GM12878 (cell line): Measurements from ENCODE around the gene TRIM17. TPM values are rescaled to one million over a fixed set of nuclear protein-coding genes. Genes with fewer than 3 reads are reported as not detected.

Experiments
- ATAC-seq: fragments of 200-7000 bp; cut with Tn5 transposase; 3 replicates; pipeline ENCODE4 v1.9.1; 2020; ENCODE audit warnings: mild to moderate bottlenecking, moderate library complexity
- BruUV-seq: library from RNA; stranded (reverse); fragments of 400-500 nt; replicated peaks from 2 replicates; lab custom pipeline; 2021; lab: Mats Ljungman, UMichigan
- CTCF ChIA-PET: fragments of 300-600 bp; sonication (Branson Sonifier 250); formaldehyde crosslinking; extraction: SDS; loops from one replicate; lab custom pipeline; 2021; ENCODE audit warnings: inconsistent platforms; lab: Yijun Ruan, JAX
- POLR2A ChIA-PET: fragments of 350-600 bp; formaldehyde crosslinking; extraction: SDS; loops from one replicate; lab custom pipeline; 2021; ENCODE audit warnings: inconsistent platforms; lab: Charles Lee
- RAD21 ChIA-PET: fragments of 300-600 bp; sonication (Branson Sonifier 250); formaldehyde crosslinking; loops from one replicate; lab custom pipeline; 2023; ENCODE audit warnings: antibody characterized with exemption; ENCODE audit not compliant: unreplicated experiment; lab: Charles Lee
- SMC1A ChIA-PET: fragments of 300-600 bp; sonication (Branson Sonifier 250); formaldehyde crosslinking; loops from one replicate; lab custom pipeline; 2023; ENCODE audit not compliant: unreplicated experiment, uncharacterized antibody; lab: Charles Lee
- DNase-seq: peaks from one replicate; pipeline ENCODE4 v3.0.0-alpha.2; 2011; ENCODE audit warnings: low read depth, low spot score
- FAIRE-seq: peaks from 3 replicates; lab custom pipeline; 2011; peaks lifted over from hg19 to GRCh38; lab: Jason Lieb, UNC
- H2AFZ ChIP-seq: 2 replicates; pipeline ENCODE4 v1.6.0; 2011; ENCODE audit warnings: low read depth, low read length, control low read depth; ENCODE audit not compliant: control insufficient read depth
- H3K27ac ChIP-seq: 2 replicates; pipeline ENCODE4 v1.5.1; 2011; ENCODE audit warnings: control low read depth; ENCODE audit not compliant: control insufficient read depth, insufficient read depth
- H3K27me3 ChIP-seq, 2 experiments: replicated peaks in 1 of 2; 2 replicates each; pipeline versions ENCODE4 v1.6.0 to v1.6.1; 2011; ENCODE audit warnings: low read length in 1 of 2; ENCODE audit not compliant: control insufficient read depth in 2 of 2, insufficient read depth in 2 of 2
- H3K36me3 ChIP-seq, 2 experiments: 2 replicates each; pipeline ENCODE4 v1.5.1; 2011; ENCODE audit warnings: low read length in 1 of 2; ENCODE audit not compliant: control insufficient read depth in 2 of 2, insufficient read depth in 2 of 2
- H3K4me1 ChIP-seq: 2 replicates; pipeline ENCODE4 v1.6.1; 2011; ENCODE audit warnings: mild to moderate bottlenecking, low read length, moderate library complexity, mixed read lengths; ENCODE audit not compliant: control insufficient read depth, insufficient read depth
- H3K4me2 ChIP-seq: 2 replicates; pipeline ENCODE4 v1.6.0; 2011; ENCODE audit warnings: control low read depth; ENCODE audit not compliant: control insufficient read depth, insufficient read depth
- H3K4me3 ChIP-seq: fragments of 200-600 bp; sonication (generic); 2 replicates; pipeline ENCODE4 v1.5.1; 2016
- H3K79me2 ChIP-seq: 2 replicates; pipeline ENCODE4 v1.6.0; 2011; ENCODE audit warnings: low read length; ENCODE audit not compliant: control insufficient read depth, insufficient read depth
- H3K9ac ChIP-seq: 2 replicates; pipeline ENCODE4 v1.8.0; 2011; ENCODE audit warnings: low read length, control low read depth, mixed read lengths; ENCODE audit not compliant: control insufficient read depth, insufficient read depth
- H3K9me3 ChIP-seq: replicated peaks from 3 replicates; pipeline ENCODE4 v1.5.1; 2011; ENCODE audit warnings: mild to moderate bottlenecking, low read length; ENCODE audit not compliant: control insufficient read depth, insufficient read depth
- H4K20me1 ChIP-seq: 2 replicates; pipeline ENCODE4 v1.6.0; 2011; ENCODE audit not compliant: control insufficient read depth, insufficient read depth
- BHLHE40 ChIP-seq, 2 experiments: fragments of 450-650 bp in 1 of 2; IDR thresholded peaks; 2 replicates each; pipeline ENCODE4 v1.6.1; 2011 to 2017; ENCODE audit warnings: low read depth in 2 of 2, borderline replicate concordance in 1 of 2, improper control_type of control experiment in 1 of 2, low read length in 1 of 2, mild to moderate bottlenecking in 1 of 2
- CBX3 ChIP-seq: fragments of 200-600 bp; sonication (generic); IDR thresholded peaks from 2 replicates; pipeline ENCODE4 v1.6.1; 2016; ENCODE audit warnings: low read depth, borderline replicate concordance
- CHD4 ChIP-seq: fragments of 200-600 bp; sonication (generic); IDR thresholded peaks from 2 replicates; pipeline ENCODE4 v1.6.1; 2016; ENCODE audit warnings: mild to moderate bottlenecking
- EED ChIP-seq: sonication (generic); IDR thresholded peaks from 2 replicates; pipeline ENCODE4 v1.6.1; 2016; ENCODE audit warnings: antibody characterized with exemption, low read depth
- ETV6 ChIP-seq, 2 experiments: fragments of 450-650 bp in 1 of 2; IDR thresholded peaks in 1 of 2; conservative IDR thresholded peaks in 1 of 2; 2 replicates each; pipeline ENCODE4 v1.6.1; 2014; ENCODE audit warnings: antibody characterized with exemption in 1 of 2, borderline replicate concordance in 1 of 2, low read depth in 1 of 2, mild to moderate bottlenecking in 1 of 2, moderate library complexity in 1 of 2
- HDAC2 ChIP-seq: fragments of 200-600 bp; sonication (generic); IDR thresholded peaks from 2 replicates; pipeline ENCODE4 v1.6.1; 2017
- IKZF1 ChIP-seq: fragments of 450-650 bp; conservative IDR thresholded peaks from 2 replicates; pipeline ENCODE4 v1.6.1; 2017; ENCODE audit warnings: antibody characterized with exemption, mild to moderate bottlenecking
- MEF2A ChIP-seq: IDR thresholded peaks from 2 replicates; pipeline ENCODE4 v1.6.1; 2011; ENCODE audit warnings: low read depth, mild to moderate bottlenecking, low read length, moderate library complexity; ENCODE audit not compliant: insufficient read depth
- MEF2B ChIP-seq: fragments of 450-650 bp; IDR thresholded peaks from 2 replicates; pipeline ENCODE4 v1.6.1; 2018; ENCODE audit warnings: mild to moderate bottlenecking, moderate library complexity; ENCODE audit not compliant: partially characterized antibody, poor library complexity, severe bottlenecking
- MXI1 ChIP-seq: fragments of 150-350 bp; IDR thresholded peaks from 2 replicates; pipeline ENCODE4 v1.6.1; 2011; ENCODE audit warnings: low read depth, mild to moderate bottlenecking, inconsistent platforms, low read length, improper control_type of control experiment
- NFXL1 ChIP-seq: fragments of 450-650 bp; IDR thresholded peaks from 2 replicates; pipeline ENCODE4 v1.6.1; 2017; ENCODE audit warnings: antibody characterized with exemption, mild to moderate bottlenecking, borderline replicate concordance
- NFYA ChIP-seq: IDR thresholded peaks from 2 replicates; pipeline ENCODE4 v1.6.1; 2011; ENCODE audit warnings: low read depth, mild to moderate bottlenecking, low read length, improper control_type of control experiment, borderline replicate concordance
- RELA ChIP-seq: fragments of 450-650 bp; IDR thresholded peaks from 2 replicates; pipeline ENCODE4 v1.8.0; 2014; ENCODE audit warnings: borderline replicate concordance; ENCODE audit not compliant: partially characterized antibody
- SIN3A ChIP-seq: IDR thresholded peaks from 2 replicates; pipeline ENCODE4 v1.6.1; 2012; ENCODE audit warnings: low read depth, low read length, improper control_type of control experiment
- STAT1 ChIP-seq: fragments of 450-650 bp; conservative IDR thresholded peaks from 2 replicates; pipeline ENCODE4 v1.6.1; 2014; ENCODE audit warnings: antibody characterized with exemption, mild to moderate bottlenecking
- ZNF217 ChIP-seq: fragments of 450-650 bp; IDR thresholded peaks from 2 replicates; pipeline ENCODE4 v1.6.1; 2017; ENCODE audit warnings: antibody characterized with exemption, mild to moderate bottlenecking
- WGBS: methylation state at CpG from one replicate; pipeline ENCODE4 v1.1.6; 2016; ENCODE audit warnings: low lambda C conversion rate; ENCODE audit not compliant: insufficient replicate concordance, insufficient coverage; ENCODE audit errors: missing lambda C conversion rate; 5-methylcytosine and 5-hydroxymethylcytosine counted together
- in situ Hi-C: fragments of 300-500 bp; cut with MboI; formaldehyde crosslinking; loops from 9 replicates; pipeline ENCODE4 v1.14.3; 2018; ENCODE audit warnings: mixed read lengths
- intact Hi-C: fragments of 100-400 bp; cut with micrococcal nuclease; formaldehyde crosslinking; loops from one replicate; pipeline ENCODE4 v1.14.2; 2022; ENCODE audit not compliant: unreplicated experiment
- polyA plus RNA-seq, 11 experiments: library from polyadenylated mRNA; depleted of rRNA in 4 of 11; unstranded in 6 of 11; stranded (reverse) in 5 of 11; fragments of >200 nt; fragmentation: Nextera tagmentation in 4 of 11; fragmentation: Illumina TruSeq in 1 of 11; extraction: Ambion mirVana in 4 of 11; extraction: Trizol in 1 of 11; gene quantifications; 1 replicate in 1 of 11; 2 replicates in 10 of 11; pipeline versions ENCODE4 v1.2.1 to v1.2.3, GENCODE V29; 2011 to 2016; ENCODE audit warnings: inconsistent platforms in 2 of 11, missing spikeins in 2 of 11, low read depth in 1 of 11
- total RNA-seq, 4 experiments: library from RNA; depleted of rRNA in 3 of 4; stranded (reverse); fragments of >200 nt in 3 of 4; fragmentation: Illumina TruSeq in 1 of 4; extraction: Trizol in 1 of 4; gene quantifications; 2 replicates each; pipeline versions ENCODE4 v1.2.1 to v1.2.3, GENCODE V29; 2013 to 2021
- TF ChIP-seq, protein P1 (sequence below): fragments of 450-650 bp; conservative IDR thresholded peaks from 2 replicates; pipeline ENCODE4 v1.6.1; 2017; ENCODE audit warnings: mild to moderate bottlenecking, moderate library complexity

Gene TRIM17
- total and polyA plus RNA-seq, 10 of the 15 experiments (the other 5 are each of a cell fraction or from before 2014, with no cell fraction given), result 0.16 to 0.32 TPM; not detected in 8

DNA sequence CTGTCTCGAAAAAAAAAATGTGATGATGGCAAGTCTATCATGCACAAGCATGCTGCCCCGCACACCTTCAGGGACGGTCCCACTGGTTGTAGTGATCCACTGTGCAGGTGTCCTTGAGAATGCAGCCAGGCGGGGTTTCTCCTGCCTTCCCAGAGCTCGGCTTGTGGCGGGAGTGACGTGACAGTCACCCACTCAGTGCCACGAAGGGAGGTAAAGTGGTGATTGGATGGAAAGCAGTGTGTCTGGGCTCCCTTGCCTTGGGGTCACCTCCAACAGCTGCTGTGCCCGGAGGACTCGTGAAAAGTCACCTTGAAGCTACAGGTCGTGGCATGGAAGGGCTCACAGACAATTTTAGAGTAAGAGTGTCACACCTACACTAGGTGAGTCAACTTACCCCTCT, 33.5 kb upstream of the TRIM17 start:
- Histone ChIP-seq H3K9me3 (no peaks in the 10 kb centered on the region), H3K4me1 (no peaks in the 10 kb centered on the region; the same call in 1 of the 2 replicates), H3K36me3 (no peaks in the 10 kb centered on the region), H3K9ac (no peak overlapping the region), H3K4me2 (no peak overlapping the region), H3K27me3 (peaks cover 2 to 6% of the 10 kb centered on the region in 2 experiments; a peak in 3 of 4 replicates), H4K20me1 (no peaks in the 10 kb centered on the region), H3K79me2 (no peaks in the 10 kb centered on the region), H3K27ac (no peak overlapping the region), H3K4me3 (no peak overlapping the region), H2AFZ (no peak overlapping the region)
- FAIRE-seq, result no peak
- ChIA-PET POLR2A (interaction anchor here (0.8 kb wide), 1 partner anchor 8 kb away, joined by 3 read pairs; a partner anchor contains a TSS), RAD21 (no interaction called here), CTCF (no interaction called here), SMC1A (no interaction called here)
- DNase-seq, result no peak
- no TSS peak for BruUV-seq
- TF ChIP-seq CBX3 (no peak), NFYA (no peak), ETV6 (conservative IDR thresholded peaks at IDR 0.05 in 1 of 2, IDR thresholded peaks at IDR 0.05 in 1 of 2; ENCODE audit: borderline replicate concordance in 1 of 2, low read depth in 1 of 2) (no peak), EED (no peak), HDAC2 (no peak)
- in situ Hi-C loops, result no loop called here
- no peak for ATAC-seq
- intact Hi-C loops, result no loop called here
- WGBS, result 67% methylated on average over 11 of the region's 11 CpGs

DNA sequence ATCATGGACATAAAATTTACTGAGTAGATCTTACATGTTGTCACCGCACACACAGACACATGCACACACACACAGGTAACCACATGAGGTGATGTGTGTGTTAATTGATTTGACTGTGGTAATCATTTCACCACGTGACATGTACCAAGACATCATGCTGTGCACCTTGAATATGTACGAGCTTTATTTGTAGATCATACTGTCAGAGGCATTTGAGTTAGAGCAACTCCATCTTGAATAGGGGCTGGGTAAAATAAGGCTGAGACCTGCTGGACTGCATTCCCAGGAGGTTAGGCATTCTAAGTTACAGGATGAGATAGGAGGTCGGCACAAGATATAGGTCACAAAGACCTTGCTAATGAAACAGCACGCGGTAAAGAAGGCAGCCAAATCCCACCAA, 31.7 kb upstream of the TRIM17 start:
- H3K27ac ChIP-seq, result no peak overlapping the region
- 73% methylated on average over 6 of the region's 6 CpGs for WGBS
- FAIRE-seq (no peak), DNase-seq (no peak), ATAC-seq (no peak)
- no peaks in the 10 kb centered on the region for H4K20me1 ChIP-seq
- no peaks in the 10 kb centered on the region; the same call in 1 of the 2 replicates for H3K4me1 ChIP-seq
- no peak overlapping the region for H3K9ac ChIP-seq
- TF ChIP-seq BHLHE40 (IDR thresholded peaks at IDR 0.05; ENCODE audit: borderline replicate concordance in 1 of 2, low read depth in 2 of 2, low read length in 1 of 2) (no peak), MXI1 (no peak), RELA (no peak), ZNF217 (no peak), CHD4 (no peak), IKZF1 (no peak), MEF2B (no peak), NFXL1 (no peak), STAT1 (no peak), SIN3A (no peak), MEF2A (no peak)
- TF ChIP-seq, protein P1, sequence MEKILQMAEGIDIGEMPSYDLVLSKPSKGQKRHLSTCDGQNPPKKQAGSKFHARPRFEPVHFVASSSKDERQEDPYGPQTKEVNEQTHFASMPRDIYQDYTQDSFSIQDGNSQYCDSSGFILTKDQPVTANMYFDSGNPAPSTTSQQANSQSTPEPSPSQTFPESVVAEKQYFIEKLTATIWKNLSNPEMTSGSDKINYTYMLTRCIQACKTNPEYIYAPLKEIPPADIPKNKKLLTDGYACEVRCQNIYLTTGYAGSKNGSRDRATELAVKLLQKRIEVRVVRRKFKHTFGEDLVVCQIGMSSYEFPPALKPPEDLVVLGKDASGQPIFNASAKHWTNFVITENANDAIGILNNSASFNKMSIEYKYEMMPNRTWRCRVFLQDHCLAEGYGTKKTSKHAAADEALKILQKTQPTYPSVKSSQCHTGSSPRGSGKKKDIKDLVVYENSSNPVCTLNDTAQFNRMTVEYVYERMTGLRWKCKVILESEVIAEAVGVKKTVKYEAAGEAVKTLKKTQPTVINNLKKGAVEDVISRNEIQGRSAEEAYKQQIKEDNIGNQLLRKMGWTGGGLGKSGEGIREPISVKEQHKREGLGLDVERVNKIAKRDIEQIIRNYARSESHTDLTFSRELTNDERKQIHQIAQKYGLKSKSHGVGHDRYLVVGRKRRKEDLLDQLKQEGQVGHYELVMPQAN, result no peak
- peaks cover 2 to 8% of the 10 kb centered on the region in 2 experiments; a peak in 3 of 4 replicates for H3K27me3 ChIP-seq
- no peak overlapping the region for H2AFZ ChIP-seq
- intact Hi-C loops, result no loop called here
- H3K4me3 ChIP-seq, result no peak overlapping the region
- no peaks in the 10 kb centered on the region for H3K79me2 ChIP-seq
- ChIA-PET SMC1A (no interaction called here), POLR2A (no interaction called here), RAD21 (no interaction called here), CTCF (no interaction called here)
- no TSS peak for BruUV-seq
- H3K36me3 ChIP-seq, result no peaks in the 10 kb centered on the region
- in situ Hi-C loops, result no loop called here
- no peaks in the 10 kb centered on the region for H3K9me3 ChIP-seq
- no peak overlapping the region for H3K4me2 ChIP-seq
